Large intestine (tissue), 3 donors: ENCODE results near the gene INTS7. TPM values are rescaled to one million over a fixed set of nuclear protein-coding genes. Genes with fewer than 3 reads are reported as not detected.
"Not testable (repeated sequence)": the region's sequence is repeated elsewhere in the genome, so short reads cannot be mapped to it uniquely, and the experiment has no call there.

ENCODE experiments used
- DNase-seq, 2 donors: peaks; one replicate each; pipeline versions ENCODE4 v3.0.0 to v3.0.0-alpha.2; 2013
- H3K27ac ChIP-seq: one replicate; pipeline ENCODE4 v1.5.1; 2013; ENCODE audit warnings: low read length
- H3K27me3 ChIP-seq: 2 replicates; pipeline ENCODE4 v1.6.1; 2013; ENCODE audit warnings: low read length; ENCODE audit not compliant: control insufficient read depth, insufficient read depth
- H3K36me3 ChIP-seq: 2 replicates; pipeline ENCODE4 v1.6.1; 2013; ENCODE audit warnings: low read length; ENCODE audit not compliant: control insufficient read depth, insufficient read depth
- H3K4me1 ChIP-seq: one replicate; pipeline ENCODE4 v1.6.1; 2013; ENCODE audit warnings: low read length; ENCODE audit not compliant: control insufficient read depth, insufficient read depth
- H3K4me3 ChIP-seq: one replicate; pipeline ENCODE4 v1.5.1; 2013; ENCODE audit warnings: low read length
- H3K9me3 ChIP-seq: one replicate; pipeline ENCODE4 v1.6.1; 2013; ENCODE audit warnings: mild to moderate bottlenecking, low read depth, low read length, moderate library complexity; ENCODE audit not compliant: control insufficient read depth
- WGBS: methylation state at CpG from one replicate; pipeline ENCODE4 v1.1.5; 2013; ENCODE audit warnings: low lambda C conversion rate; ENCODE audit not compliant: insufficient coverage; 5-methylcytosine and 5-hydroxymethylcytosine counted together
- polyA plus RNA-seq: library from polyadenylated mRNA; unstranded; fragments of 120-200 nt; gene quantifications from one replicate; pipeline ENCODE4 v1.2.1, GENCODE V29; 2013

INTS7 gene
- polyA plus RNA-seq, 1 donor, result 16.1 TPM

GRCh38 chr1:212039622-212040021 is 4.3 kb upstream of the INTS7 start:
- DNase-seq, result no peak
- Histone ChIP-seq H3K4me1 (no peaks in the 10 kb centered on the region), H3K27me3 (no peaks in the 10 kb centered on the region), H3K9me3 (no peaks in the 10 kb centered on the region), H3K4me3 (no peak overlapping the region), H3K27ac (no peak overlapping the region), H3K36me3 (no peaks in the 10 kb centered on the region)
- WGBS, result no CpG with 5 or more reads among the region's 2 CpGs

GRCh38 chr1:212037900-212038299 is 2.5 kb upstream of the INTS7 start:
- DNase-seq, result no peak
- no peak overlapping the region for H3K4me3 ChIP-seq
- H3K4me1 ChIP-seq, result peaks cover 3% of the 10 kb centered on the region
- no peaks in the 10 kb centered on the region for H3K9me3 ChIP-seq
- H3K27me3 ChIP-seq, result no peaks in the 10 kb centered on the region
- no peak overlapping the region for H3K27ac ChIP-seq
- H3K36me3 ChIP-seq, result no peaks in the 10 kb centered on the region
- no CpG with 5 or more reads among the region's 3 CpGs for WGBS

GRCh38 chr1:212035835-212036605 is 663 bp upstream of the INTS7 start:
- H3K27me3 ChIP-seq, result no peaks in the 10 kb centered on the region
- WGBS, result 0% methylated on average over 5 of the region's 32 CpGs
- H3K9me3 ChIP-seq, result no peaks in the 10 kb centered on the region
- H3K4me3 ChIP-seq, result peak overlapping the region; percentile 64
- peak in 1 of 2 donors; percentile 17 for DNase-seq
- no peaks in the 10 kb centered on the region for H3K36me3 ChIP-seq
- H3K4me1 ChIP-seq, result peaks cover 3% of the 10 kb centered on the region
- peak overlapping the region; percentile 4 for H3K27ac ChIP-seq

- WGBS, result no CpG with 5 or more reads among the region's 13 CpGs
- Histone ChIP-seq H3K27me3 (no peaks in the 10 kb centered on the region), H3K4me1 (peaks cover 3% of the 10 kb centered on the region), H3K4me3 (peak overlapping the region; percentile 64), H3K36me3 (no peaks in the 10 kb centered on the region), H3K9me3 (no peaks in the 10 kb centered on the region), H3K27ac (peak overlapping the region; percentile 87)
- no peak for DNase-seq
These were observed 738 bp downstream of the INTS7 start for GRCh38 chr1:212034516-212035122.

GRCh38 chr1:212030936-212031528 is 4.3 kb downstream of the INTS7 start:
- no peak overlapping the region for H3K27ac ChIP-seq
- no peaks in the 10 kb centered on the region for H3K27me3 ChIP-seq
- no peaks in the 10 kb centered on the region for H3K36me3 ChIP-seq
- H3K4me1 ChIP-seq, result peaks cover 3% of the 10 kb centered on the region
- no peak overlapping the region for H3K4me3 ChIP-seq
- WGBS, result no CpG with 5 or more reads among the region's 1 CpG
- no peak for DNase-seq
- no peaks in the 10 kb centered on the region for H3K9me3 ChIP-seq

- not testable (repeated sequence) for H3K4me3 ChIP-seq, H3K27me3 ChIP-seq, H3K36me3 ChIP-seq, H3K27ac ChIP-seq, DNase-seq, H3K4me1 ChIP-seq, H3K9me3 ChIP-seq
- WGBS, result no CpG with 5 or more reads among the region's 10 CpGs
These were observed 7.6 kb downstream of the INTS7 start for GRCh38 chr1:212027727-212028126.

GRCh38 chr1:212024469-212025149 is 10.7 kb downstream of the INTS7 start:
- DNase-seq, result no peak
- WGBS, result no CpG with 5 or more reads among the region's 3 CpGs
- H3K4me1 ChIP-seq, result no peaks in the 10 kb centered on the region
- H3K9me3 ChIP-seq, result peaks cover 2% of the 10 kb centered on the region
- H3K4me3 ChIP-seq, result no peak overlapping the region
- H3K27ac ChIP-seq, result no peak overlapping the region
- peaks cover 4% of the 10 kb centered on the region for H3K36me3 ChIP-seq
- no peaks in the 10 kb centered on the region for H3K27me3 ChIP-seq

- H3K27me3 ChIP-seq, H3K9me3 ChIP-seq, H3K36me3 ChIP-seq, H3K4me1 ChIP-seq, H3K27ac ChIP-seq, H3K4me3 ChIP-seq, DNase-seq: not testable (repeated sequence)
These were observed 12.4 kb downstream of the INTS7 start for GRCh38 chr1:212022908-212023307.

GRCh38 chr1:212021563-212021962 is 13.8 kb downstream of the INTS7 start:
- H3K4me3 ChIP-seq, result no peak overlapping the region
- no CpG with 5 or more reads among the region's 2 CpGs for WGBS
- H3K4me1 ChIP-seq, result no peaks in the 10 kb centered on the region
- H3K9me3 ChIP-seq, result peaks cover 2% of the 10 kb centered on the region
- no peak for DNase-seq
- H3K27me3 ChIP-seq, result no peaks in the 10 kb centered on the region
- H3K36me3 ChIP-seq, result peaks cover 8% of the 10 kb centered on the region
- H3K27ac ChIP-seq, result no peak overlapping the region

- no peak for DNase-seq
- H3K9me3 ChIP-seq, result peaks cover 2% of the 10 kb centered on the region
- no peak overlapping the region for H3K27ac ChIP-seq
- H3K4me1 ChIP-seq, result no peaks in the 10 kb centered on the region
- no peak overlapping the region for H3K4me3 ChIP-seq
- 95% methylated on average over 2 of the region's 2 CpGs for WGBS
- H3K27me3 ChIP-seq, result no peaks in the 10 kb centered on the region
- peaks cover 8% of the 10 kb centered on the region for H3K36me3 ChIP-seq
These were observed 14.4 kb downstream of the INTS7 start for GRCh38 chr1:212020975-212021374.
